Duodenal mucosa (tissue), 2 donors: ENCODE data around the gene PECR.
A peak's percentile ranks its signal among the peaks of the same experiment; 100 is the strongest.

ENCODE experiments used
- H3K27ac ChIP-seq: one replicate; pipeline ENCODE4 v1.7.0; 2013; ENCODE audit warnings: low read depth, low read length
- H3K27me3 ChIP-seq, 2 donors: one replicate each; pipeline ENCODE4 v1.7.0; 2013; ENCODE audit warnings: low read length in 2 of 2, control low read depth in 1 of 2; ENCODE audit not compliant: insufficient read depth in 2 of 2, control insufficient read depth in 1 of 2
- H3K36me3 ChIP-seq, 2 donors: one replicate each; pipeline ENCODE4 v1.7.0; 2013; ENCODE audit warnings: low read length in 2 of 2, control low read depth in 1 of 2; ENCODE audit not compliant: insufficient read depth in 2 of 2, control insufficient read depth in 1 of 2
- H3K4me1 ChIP-seq, 2 donors: one replicate each; pipeline ENCODE4 v1.7.0; 2013; ENCODE audit warnings: low read length in 2 of 2, control low read depth in 1 of 2; ENCODE audit not compliant: insufficient read depth in 2 of 2, control insufficient read depth in 1 of 2
- H3K4me3 ChIP-seq, 2 donors: one replicate each; pipeline ENCODE4 v1.7.0; 2013; ENCODE audit warnings: low read length in 2 of 2, low read depth in 1 of 2
- H3K9ac ChIP-seq, 2 donors: one replicate each; pipeline ENCODE4 v1.7.0; 2013; ENCODE audit warnings: low read length in 2 of 2, low read depth in 1 of 2
- H3K9me3 ChIP-seq, 2 donors: one replicate each; pipeline ENCODE4 v1.7.0; 2013; ENCODE audit warnings: low read length in 2 of 2, control low read depth in 1 of 2; ENCODE audit not compliant: control insufficient read depth in 1 of 2

The PECR gene

DNA sequence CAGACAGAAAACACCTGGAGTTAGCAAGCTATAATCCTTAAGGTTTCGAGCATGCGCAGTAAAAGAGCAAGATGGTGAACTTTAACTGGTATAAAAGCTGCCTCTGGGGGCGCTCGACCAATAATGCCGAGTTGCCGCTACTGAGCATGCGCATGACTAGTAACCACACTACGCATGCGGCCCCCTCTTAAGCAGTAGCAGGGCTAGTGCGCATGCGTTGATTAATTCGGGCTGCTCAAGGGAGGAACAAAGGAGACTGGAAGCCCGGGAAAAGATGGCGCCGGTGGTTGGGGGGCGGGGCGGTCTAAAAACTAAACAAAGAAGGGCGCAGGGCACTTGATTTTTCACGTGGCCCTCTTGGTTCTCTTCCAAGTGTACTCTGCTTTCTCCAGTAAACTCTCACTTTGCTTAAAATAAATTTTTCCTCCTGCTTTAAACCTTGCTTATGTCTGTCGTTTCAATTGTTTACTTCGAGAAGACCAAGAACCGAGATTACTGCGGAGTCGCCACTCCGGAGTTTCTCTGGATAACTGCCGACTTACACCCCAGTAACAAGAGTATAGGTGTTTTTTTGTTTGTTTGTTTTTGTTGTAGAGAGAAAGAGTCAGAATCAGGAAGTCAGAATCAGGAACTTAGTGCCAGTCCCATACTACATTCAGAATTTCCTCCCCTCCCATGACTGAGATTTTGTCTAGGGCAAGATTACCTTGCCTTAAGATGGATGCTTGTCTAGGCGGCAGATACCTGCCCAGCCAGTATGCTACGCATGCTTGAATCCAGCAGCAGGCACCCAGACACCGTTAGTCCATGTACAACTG is 33.3 kb upstream of the PECR start:
- Histone ChIP-seq H3K36me3 (peaks cover 54 to 77% of the 10 kb centered on the region in 2 donors), H3K9ac (peak overlapping the region; percentile 67 to 69), H3K27me3 (no peaks in the 10 kb centered on the region), H3K27ac (peak overlapping the region; percentile 51), H3K9me3 (no peaks in the 10 kb centered on the region), H3K4me3 (peak overlapping the region; percentile 78 to 83), H3K4me1 (peaks cover 32 to 38% of the 10 kb centered on the region in 2 donors)

DNA sequence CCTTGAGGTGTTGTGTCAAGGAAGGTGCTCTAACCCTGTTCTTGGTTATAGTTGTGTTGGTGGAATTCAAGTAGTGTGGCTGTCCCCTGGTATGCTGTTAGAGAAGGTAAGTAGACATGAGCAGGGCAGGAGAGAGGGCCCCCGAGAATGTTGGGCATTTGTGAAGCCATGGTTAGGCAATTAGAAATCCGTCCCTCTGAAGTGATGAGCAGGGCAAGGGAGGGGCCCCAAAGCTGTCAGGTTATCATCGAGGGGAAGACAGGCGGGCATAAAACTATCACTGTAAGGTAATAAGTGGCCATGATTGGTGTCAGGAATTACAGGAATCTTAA is 32.7 kb upstream of the PECR start:
- no peak overlapping the region for H3K9ac ChIP-seq
- H3K4me1 ChIP-seq: peaks cover 33 to 39% of the 10 kb centered on the region in 2 donors

DNA sequence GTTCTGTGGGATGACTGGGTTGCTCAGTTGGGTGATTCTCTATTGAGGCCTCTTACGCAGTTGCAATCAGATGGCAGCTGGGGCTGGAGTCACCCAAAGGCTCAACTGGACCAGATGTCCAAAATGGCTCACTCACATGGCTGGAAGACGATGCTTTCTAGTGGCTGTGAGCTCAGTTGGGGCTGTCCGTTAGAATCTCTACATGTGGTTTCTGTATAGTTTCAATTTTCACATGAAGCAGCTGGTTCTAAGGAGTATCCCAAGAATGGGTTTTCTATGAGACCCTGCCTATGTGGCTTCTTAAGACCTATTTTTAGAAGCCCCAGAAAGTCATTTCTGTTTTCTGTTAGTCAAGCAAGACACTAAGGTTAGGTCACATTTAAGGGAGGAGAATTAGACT is 32.0 kb upstream of the PECR start:
- Histone ChIP-seq H3K36me3 (peaks cover 43 to 63% of the 10 kb centered on the region in 2 donors), H3K4me1 (peaks cover 34 to 39% of the 10 kb centered on the region in 2 donors), H3K9ac (no peak overlapping the region), H3K27ac (no peak overlapping the region), H3K27me3 (no peaks in the 10 kb centered on the region), H3K9me3 (no peaks in the 10 kb centered on the region), H3K4me3 (no peak overlapping the region)

More for the DNA sequence above, 32.7 kb upstream of the PECR start:
- H3K9me3 ChIP-seq: no peaks in the 10 kb centered on the region
- no peaks in the 10 kb centered on the region for H3K27me3 ChIP-seq
- no peak overlapping the region for H3K27ac ChIP-seq
- H3K4me3 ChIP-seq: no peak overlapping the region
- H3K36me3 ChIP-seq: peaks cover 50 to 71% of the 10 kb centered on the region in 2 donors

DNA sequence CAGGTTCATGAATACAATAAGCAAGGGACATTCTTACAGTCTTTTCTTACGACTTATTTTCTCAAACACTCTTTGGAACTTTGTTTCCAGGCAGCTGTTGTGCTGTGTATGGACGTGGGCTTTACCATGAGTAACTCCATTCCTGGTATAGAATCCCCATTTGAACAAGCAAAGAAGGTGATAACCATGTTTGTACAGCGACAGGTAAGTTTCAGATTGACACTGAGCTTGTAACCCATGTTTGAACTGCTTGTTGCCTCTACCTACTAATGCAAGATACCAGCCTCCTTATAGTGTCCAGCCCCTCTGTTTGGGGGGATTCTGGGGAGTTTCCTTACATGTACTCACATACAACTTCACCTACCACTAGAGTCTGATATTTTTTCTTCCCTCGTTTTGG is 31.3 kb upstream of the PECR start:
- H3K27ac ChIP-seq: no peak overlapping the region

DNA sequence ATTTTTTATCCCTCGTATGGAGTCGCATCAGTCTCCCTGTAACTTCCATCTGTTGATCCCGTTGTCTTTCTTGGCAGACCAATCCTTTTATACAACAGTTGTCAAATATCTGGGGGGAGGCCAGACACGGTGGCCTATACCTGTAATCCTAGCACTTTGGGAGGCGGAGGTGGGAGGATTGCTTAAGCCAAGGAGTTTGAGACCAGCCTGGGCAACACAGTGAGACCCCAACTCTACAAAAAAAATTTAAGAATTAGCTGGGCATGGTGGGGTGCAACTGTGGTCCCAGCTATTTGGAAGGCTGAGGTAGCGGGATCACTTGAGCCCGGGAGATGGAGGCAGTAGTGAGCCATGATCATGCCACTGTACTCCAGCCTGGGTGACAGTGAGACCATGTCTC is 29.5 kb upstream of the PECR start:
- Histone ChIP-seq H3K4me3 (no peak overlapping the region), H3K27ac (no peak overlapping the region), H3K36me3 (peaks cover 24 to 39% of the 10 kb centered on the region in 2 donors), H3K9ac (no peak overlapping the region), H3K4me1 (peaks cover 37 to 39% of the 10 kb centered on the region in 2 donors), H3K27me3 (no peaks in the 10 kb centered on the region), H3K9me3 (no peaks in the 10 kb centered on the region)

More for the DNA sequence above, 31.3 kb upstream of the PECR start:
- H3K9ac ChIP-seq: no peak overlapping the region
- H3K9me3 ChIP-seq: no peaks in the 10 kb centered on the region
- H3K4me1 ChIP-seq: peaks cover 37 to 39% of the 10 kb centered on the region in 2 donors
- no peak overlapping the region for H3K4me3 ChIP-seq
- peaks cover 38 to 57% of the 10 kb centered on the region in 2 donors for H3K36me3 ChIP-seq
- no peaks in the 10 kb centered on the region for H3K27me3 ChIP-seq

DNA sequence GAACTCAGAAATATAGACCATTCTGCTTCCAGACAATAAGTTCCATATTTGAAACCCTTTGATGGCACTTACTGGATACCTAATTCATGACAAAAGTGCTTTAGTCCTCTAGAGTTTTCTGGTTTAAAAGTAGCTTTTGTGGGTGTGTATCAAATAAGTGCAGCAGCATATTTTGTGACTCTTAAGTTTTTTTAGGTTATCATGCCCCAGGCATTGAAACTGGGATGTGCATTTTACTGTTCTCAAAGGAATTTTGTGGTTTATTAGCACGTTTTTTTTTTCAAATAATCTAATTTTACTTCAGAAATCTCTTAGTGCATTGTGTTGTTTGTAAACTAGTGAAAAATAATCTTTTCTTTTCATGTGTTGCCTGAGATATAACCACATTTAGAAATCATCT is 29.0 kb upstream of the PECR start:
- Histone ChIP-seq H3K4me1 (peaks cover 34 to 39% of the 10 kb centered on the region in 2 donors), H3K27ac (no peak overlapping the region), H3K9ac (peak overlapping the region; percentile 1 to 98), H3K36me3 (peaks cover 24 to 36% of the 10 kb centered on the region in 2 donors), H3K9me3 (no peaks in the 10 kb centered on the region), H3K4me3 (peak overlapping the region; percentile 94 to 99), H3K27me3 (no peaks in the 10 kb centered on the region)

DNA sequence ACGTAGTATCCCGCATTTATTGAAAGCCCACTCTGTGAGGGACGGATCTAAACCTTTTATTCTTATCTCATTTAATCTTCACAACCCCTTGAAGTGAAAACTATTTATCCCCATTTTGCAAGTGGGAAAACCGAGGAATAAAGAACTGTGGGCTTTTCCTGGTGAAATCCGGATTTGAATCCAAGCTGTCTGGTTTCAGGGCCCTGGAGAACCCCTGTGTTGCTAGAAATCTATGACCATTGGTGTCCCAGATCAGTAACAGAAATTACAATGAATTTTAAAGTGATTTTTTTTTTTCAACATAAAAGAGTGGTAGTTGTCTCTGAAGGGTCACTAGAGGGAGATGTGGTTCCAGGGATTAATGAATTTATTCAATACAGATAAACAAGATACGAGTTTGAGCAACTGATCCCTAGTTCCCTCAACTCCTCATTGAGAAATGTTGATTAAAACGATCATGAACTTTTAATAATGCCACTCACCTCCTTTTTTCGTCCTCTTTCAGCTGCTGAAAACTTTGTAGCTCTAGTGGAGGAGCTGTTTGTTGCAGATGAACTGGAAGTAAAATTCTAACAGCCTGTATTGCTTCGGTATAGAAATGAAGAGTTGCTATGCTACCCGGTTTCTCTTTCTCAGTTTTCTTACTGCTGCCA is 28.5 kb upstream of the PECR start:
- Histone ChIP-seq H3K4me1 (peaks cover 31 to 39% of the 10 kb centered on the region in 2 donors), H3K9me3 (no peaks in the 10 kb centered on the region), H3K4me3 (peak overlapping the region; percentile 94 to 99), H3K27ac (peak overlapping the region; percentile 86), H3K36me3 (peaks cover 24 to 36% of the 10 kb centered on the region in 2 donors), H3K27me3 (no peaks in the 10 kb centered on the region), H3K9ac (peak overlapping the region; percentile 92 to 98)

DNA sequence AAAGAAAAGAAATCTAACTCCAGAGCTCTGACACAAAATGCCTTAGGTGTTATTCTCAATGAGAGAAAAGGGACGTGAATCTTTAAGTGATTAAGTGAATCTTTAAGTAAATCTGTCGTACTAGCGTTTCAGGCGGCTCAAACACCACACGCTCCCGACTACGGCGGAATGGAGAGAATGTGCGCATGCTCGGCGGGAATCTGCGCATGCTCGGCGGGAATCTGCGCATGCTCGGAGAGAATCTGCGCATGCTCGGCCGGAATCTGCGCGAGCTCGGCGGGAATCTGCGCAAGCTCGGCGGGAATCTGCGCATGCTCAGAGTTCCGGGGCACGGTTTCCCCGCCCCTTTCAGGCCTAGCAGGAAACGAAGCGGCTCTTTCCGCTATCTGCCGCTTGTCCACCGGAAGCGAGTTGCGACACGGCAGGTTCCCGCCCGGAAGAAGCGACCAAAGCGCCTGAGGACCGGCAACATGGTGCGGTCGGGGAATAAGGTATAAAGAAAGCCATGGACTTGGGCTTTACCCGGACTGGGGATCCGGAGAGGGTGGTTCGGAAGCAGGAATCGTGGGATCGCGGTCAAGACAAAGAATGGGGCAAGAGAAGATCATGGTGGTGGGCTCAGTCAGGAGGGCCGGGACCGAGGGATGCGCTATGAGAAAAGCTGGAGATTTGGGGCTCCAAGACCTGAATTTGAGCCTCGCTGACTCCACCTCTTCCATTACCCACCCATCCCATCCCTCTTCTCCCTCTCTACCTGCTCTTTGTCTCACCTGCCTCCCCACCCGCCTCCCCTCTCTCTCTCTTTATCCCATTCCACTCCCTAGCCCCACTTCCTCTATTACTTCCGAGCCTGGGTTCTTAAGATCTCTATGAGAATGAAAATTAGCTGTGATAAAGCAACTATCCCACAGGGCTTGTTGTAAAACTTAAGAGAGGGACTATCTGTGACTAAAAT is 27.6 kb upstream of the PECR start, which contains the start of gene XRCC5:
Gene XRCC5, plus strand, starts transcription at position 382 of the 955 bp plus-strand sequence. Its CDS starts 89 bp downstream, at position 471.
- peak within 1 kb of the TSS; percentile 92 to 98 for H3K9ac ChIP-seq
- peak within 1 kb of the TSS; percentile 94 to 99 for H3K4me3 ChIP-seq
- H3K27ac ChIP-seq: peak within 1 kb of the TSS; percentile 86
- no peaks in the 10 kb centered on the region for H3K9me3 ChIP-seq
- no peaks in the 10 kb centered on the region for H3K27me3 ChIP-seq
- H3K36me3 ChIP-seq: peaks cover 24 to 34% of the 10 kb centered on the region in 2 donors
- H3K4me1 ChIP-seq: peaks cover 26 to 36% of the 10 kb centered on the region in 2 donors

DNA sequence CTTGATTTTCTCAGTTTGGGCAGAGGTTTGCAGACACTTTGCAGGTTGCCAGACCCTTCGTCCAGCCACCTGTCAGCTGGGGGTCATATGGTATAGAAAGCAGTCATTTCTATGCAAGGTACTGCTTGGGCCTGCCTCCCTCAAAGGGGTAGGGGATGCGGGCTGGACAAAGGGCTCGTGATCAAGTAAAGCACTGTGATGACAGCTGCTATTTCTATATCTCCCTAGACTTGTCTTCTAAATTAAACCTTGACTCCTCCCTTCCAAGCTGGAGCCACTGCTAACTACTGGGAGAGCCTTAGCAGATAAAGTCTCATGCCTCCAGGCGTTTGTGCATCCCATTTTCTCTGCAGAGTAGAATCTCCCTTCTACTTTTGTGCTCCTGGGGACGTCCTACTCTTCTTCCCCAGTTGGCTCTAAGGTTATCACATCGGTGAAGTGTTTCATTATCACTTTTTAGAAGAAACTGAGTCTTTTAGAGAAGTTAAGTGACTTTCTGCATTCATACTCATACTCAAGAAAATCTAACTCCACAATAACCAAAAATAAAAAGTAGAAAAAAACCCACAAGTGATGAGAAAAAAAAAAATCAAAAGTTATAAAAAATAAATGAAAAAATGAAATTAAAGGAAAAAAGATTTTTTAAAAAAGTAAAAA is 26.8 kb upstream of the PECR start:
- Histone ChIP-seq H3K27ac (no peak overlapping the region), H3K4me3 (peak overlapping the region; percentile 94 to 99), H3K27me3 (no peaks in the 10 kb centered on the region), H3K36me3 (peaks cover 20 to 26% of the 10 kb centered on the region in 2 donors), H3K9ac (peak overlapping the region; percentile 40 to 98), H3K9me3 (no peaks in the 10 kb centered on the region), H3K4me1 (peaks cover 23 to 28% of the 10 kb centered on the region in 2 donors)
